Measurements from ENCODE around the gene PFDN1.

The PFDN1 gene

GRCh38 chr5:140217299-140218026 lies 85.4 kb downstream of the PFDN1 start:
- CTCF ChIA-PET = interaction anchor here (1.4 kb wide), 1 partner anchor 135 kb away, joined by 4 read pairs; no protein-coding TSS in a partner anchor
- no peak overlapping the region for H3K27ac ChIP-seq
- TF ChIP-seq CTCF (conservative IDR thresholded peaks at IDR 0.05; ENCODE audit: low read depth) = no peak
- no peak for DNase-seq (ENCODE audit: low spot score)
- POLR2A ChIA-PET (ENCODE audit: low non-redundant PET) = no interaction called here

- no peak for TF ChIP-seq CTCF (conservative IDR thresholded peaks at IDR 0.05; ENCODE audit: low read depth)
- H3K27ac ChIP-seq = no peak overlapping the region
- no peak for DNase-seq (ENCODE audit: low spot score)
- ChIA-PET CTCF (interaction anchor here (0.6 to 1.4 kb wide), 4 partner anchors 14 to 369 kb away, joined by 3 to 6 read pairs (median 4); no protein-coding TSS in a partner anchor), POLR2A (ENCODE audit: low non-redundant PET) (no interaction called here)
Observed at GRCh38 chr5:140216478-140217074, 86.3 kb downstream of the PFDN1 start.

GRCh38 chr5:140215276-140215675 lies 87.6 kb downstream of the PFDN1 start:
- TF ChIP-seq CTCF (conservative IDR thresholded peaks at IDR 0.05; ENCODE audit: low read depth) = no peak
- no peak overlapping the region for H3K27ac ChIP-seq
- CTCF ChIA-PET = interaction anchor here (0.6 to 1.3 kb wide), 3 partner anchors 12 to 125 kb away, joined by 3 to 4 read pairs (median 3); no protein-coding TSS in a partner anchor
- POLR2A ChIA-PET (ENCODE audit: low non-redundant PET) = interaction anchor here (0.6 kb wide), 1 partner anchor 57 kb away, joined by 6 read pairs; no protein-coding TSS in a partner anchor
- DNase-seq (ENCODE audit: low spot score) = no peak

GRCh38 chr5:140214831-140215230 lies 88.1 kb downstream of the PFDN1 start:
- ChIA-PET CTCF (interaction anchor here (0.6 to 1.3 kb wide), 3 partner anchors 12 to 137 kb away, joined by 3 to 4 read pairs (median 3); no protein-coding TSS in a partner anchor), POLR2A (ENCODE audit: low non-redundant PET) (interaction anchor here (0.6 kb wide), 1 partner anchor 57 kb away, joined by 6 read pairs; no protein-coding TSS in a partner anchor)
- DNase-seq (ENCODE audit: low spot score) = no peak
- H3K27ac ChIP-seq = no peak overlapping the region
- no peak for TF ChIP-seq CTCF (conservative IDR thresholded peaks at IDR 0.05; ENCODE audit: low read depth)

GRCh38 chr5:140213370-140213983 lies 89.4 kb downstream of the PFDN1 start:
- POLR2A ChIA-PET (ENCODE audit: low non-redundant PET) = interaction anchor here (0.7 kb wide), 1 partner anchor 106 kb away, joined by 3 read pairs; no protein-coding TSS in a partner anchor

More at GRCh38 chr5:140213370-140213983, 89.4 kb downstream of the PFDN1 start:
- TF ChIP-seq CTCF (conservative IDR thresholded peaks at IDR 0.05; ENCODE audit: low read depth) = no peak
- CTCF ChIA-PET = interaction anchor here (0.7 kb wide), 2 partner anchors 30 to 132 kb away, joined by 3 to 4 read pairs; no protein-coding TSS in a partner anchor
- no peak overlapping the region for H3K27ac ChIP-seq
- DNase-seq (ENCODE audit: low spot score) = no peak
